ENCODE data around the gene CENPV.

DNA sequence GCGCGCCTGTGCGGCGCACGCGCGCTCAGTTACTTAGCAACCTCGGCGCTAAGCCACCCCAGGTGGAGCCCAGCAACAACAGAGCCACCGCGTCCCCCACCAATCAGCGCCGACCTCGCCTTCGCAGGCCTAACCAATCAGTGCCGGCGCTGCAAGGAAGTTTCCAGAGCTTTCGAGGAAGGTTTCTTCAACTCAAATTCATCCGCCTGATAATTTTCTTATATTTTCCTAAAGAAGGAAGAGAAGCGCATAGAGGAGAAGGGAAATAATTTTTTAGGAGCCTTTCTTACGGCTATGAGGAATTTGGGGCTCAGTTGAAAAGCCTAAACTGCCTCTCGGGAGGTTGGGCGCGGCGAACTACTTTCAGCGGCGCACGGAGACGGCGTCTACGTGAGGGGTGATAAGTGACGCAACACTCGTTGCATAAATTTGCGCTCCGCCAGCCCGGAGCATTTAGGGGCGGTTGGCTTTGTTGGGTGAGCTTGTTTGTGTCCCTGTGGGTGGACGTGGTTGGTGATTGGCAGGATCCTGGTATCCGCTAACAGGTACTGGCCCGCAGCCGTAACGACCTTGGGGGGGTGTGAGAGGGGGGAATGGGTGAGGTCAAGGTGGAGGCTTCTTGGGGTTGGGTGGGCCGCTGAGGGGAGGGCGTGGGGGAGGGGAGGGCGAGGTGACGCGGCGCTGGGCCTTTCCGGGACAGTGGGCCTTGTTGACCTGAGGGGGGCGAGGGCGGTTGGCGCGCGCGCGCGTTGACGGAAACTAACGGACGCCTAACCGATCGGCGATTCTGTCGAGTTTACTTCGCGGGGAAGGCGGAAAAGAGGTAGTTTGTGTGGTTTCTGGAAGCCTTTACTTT, 27.6 kb upstream of the CENPV start, which contains the start of gene UBB:
- TF ChIP-seq POLR2AphosphoS5 (IDR thresholded peaks at IDR 0.05; ENCODE audit: low read depth, low read length) (peak; percentile 99), TCF7L2 (IDR thresholded peaks at IDR 0.05; ENCODE audit: low read depth, low read length) (peak; percentile 72)
- TF ChIP-seq, protein P1, sequence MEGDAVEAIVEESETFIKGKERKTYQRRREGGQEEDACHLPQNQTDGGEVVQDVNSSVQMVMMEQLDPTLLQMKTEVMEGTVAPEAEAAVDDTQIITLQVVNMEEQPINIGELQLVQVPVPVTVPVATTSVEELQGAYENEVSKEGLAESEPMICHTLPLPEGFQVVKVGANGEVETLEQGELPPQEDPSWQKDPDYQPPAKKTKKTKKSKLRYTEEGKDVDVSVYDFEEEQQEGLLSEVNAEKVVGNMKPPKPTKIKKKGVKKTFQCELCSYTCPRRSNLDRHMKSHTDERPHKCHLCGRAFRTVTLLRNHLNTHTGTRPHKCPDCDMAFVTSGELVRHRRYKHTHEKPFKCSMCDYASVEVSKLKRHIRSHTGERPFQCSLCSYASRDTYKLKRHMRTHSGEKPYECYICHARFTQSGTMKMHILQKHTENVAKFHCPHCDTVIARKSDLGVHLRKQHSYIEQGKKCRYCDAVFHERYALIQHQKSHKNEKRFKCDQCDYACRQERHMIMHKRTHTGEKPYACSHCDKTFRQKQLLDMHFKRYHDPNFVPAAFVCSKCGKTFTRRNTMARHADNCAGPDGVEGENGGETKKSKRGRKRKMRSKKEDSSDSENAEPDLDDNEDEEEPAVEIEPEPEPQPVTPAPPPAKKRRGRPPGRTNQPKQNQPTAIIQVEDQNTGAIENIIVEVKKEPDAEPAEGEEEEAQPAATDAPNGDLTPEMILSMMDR (IDR thresholded peaks at IDR 0.05), result no peak
- TF ChIP-seq, protein P2, sequence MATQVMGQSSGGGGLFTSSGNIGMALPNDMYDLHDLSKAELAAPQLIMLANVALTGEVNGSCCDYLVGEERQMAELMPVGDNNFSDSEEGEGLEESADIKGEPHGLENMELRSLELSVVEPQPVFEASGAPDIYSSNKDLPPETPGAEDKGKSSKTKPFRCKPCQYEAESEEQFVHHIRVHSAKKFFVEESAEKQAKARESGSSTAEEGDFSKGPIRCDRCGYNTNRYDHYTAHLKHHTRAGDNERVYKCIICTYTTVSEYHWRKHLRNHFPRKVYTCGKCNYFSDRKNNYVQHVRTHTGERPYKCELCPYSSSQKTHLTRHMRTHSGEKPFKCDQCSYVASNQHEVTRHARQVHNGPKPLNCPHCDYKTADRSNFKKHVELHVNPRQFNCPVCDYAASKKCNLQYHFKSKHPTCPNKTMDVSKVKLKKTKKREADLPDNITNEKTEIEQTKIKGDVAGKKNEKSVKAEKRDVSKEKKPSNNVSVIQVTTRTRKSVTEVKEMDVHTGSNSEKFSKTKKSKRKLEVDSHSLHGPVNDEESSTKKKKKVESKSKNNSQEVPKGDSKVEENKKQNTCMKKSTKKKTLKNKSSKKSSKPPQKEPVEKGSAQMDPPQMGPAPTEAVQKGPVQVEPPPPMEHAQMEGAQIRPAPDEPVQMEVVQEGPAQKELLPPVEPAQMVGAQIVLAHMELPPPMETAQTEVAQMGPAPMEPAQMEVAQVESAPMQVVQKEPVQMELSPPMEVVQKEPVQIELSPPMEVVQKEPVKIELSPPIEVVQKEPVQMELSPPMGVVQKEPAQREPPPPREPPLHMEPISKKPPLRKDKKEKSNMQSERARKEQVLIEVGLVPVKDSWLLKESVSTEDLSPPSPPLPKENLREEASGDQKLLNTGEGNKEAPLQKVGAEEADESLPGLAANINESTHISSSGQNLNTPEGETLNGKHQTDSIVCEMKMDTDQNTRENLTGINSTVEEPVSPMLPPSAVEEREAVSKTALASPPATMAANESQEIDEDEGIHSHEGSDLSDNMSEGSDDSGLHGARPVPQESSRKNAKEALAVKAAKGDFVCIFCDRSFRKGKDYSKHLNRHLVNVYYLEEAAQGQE (IDR thresholded peaks at IDR 0.05; ENCODE audit: insufficient read depth in 1 of 2, low read depth in 2 of 2, low read length in 1 of 2), result no peak; a peak in 1 of 4 replicates

Data from Panc1 (cell line).